SK-MEL-5 (cell line): ENCODE results near the gene EIF3B. TPM values are rescaled to one million over a fixed set of nuclear protein-coding genes. Genes with fewer than 3 reads are reported as not detected.
"Not testable (repeated sequence)": the region's sequence is repeated elsewhere in the genome, so short reads cannot be mapped to it uniquely, and the experiment has no call there.

Experiments used
- DNase-seq: peaks from one replicate; pipeline ENCODE4 v3.0.0-alpha.2; 2016; ENCODE audit warnings: low read depth, low spot score
- in situ Hi-C: cut with HindIII; loops from 2 replicates; pipeline ENCODE4 v1.10.0; 2016; ENCODE audit warnings: low sequenced_read_pairs, high pct_unique_total_duplicates, low pct_unique_long_range_greater_than_20kb
- polyA plus RNA-seq, 2 experiments: library from polyadenylated mRNA; depleted of rRNA; stranded (reverse); fragments of >200 nt; gene quantifications; 2 replicates each; pipeline ENCODE4 v1.2.3, GENCODE V29; 2015
- total RNA-seq: library from RNA; depleted of rRNA; stranded (reverse); fragments of >200 nt; shearing (Covaris generic); gene quantifications from 2 replicates; pipeline ENCODE4 v1.2.3, GENCODE V29; 2014; rRNA removed

The EIF3B gene
- total RNA-seq = 386 and 411 TPM in 2 replicates
- 271 and 322 TPM in 2 replicates for polyA plus RNA-seq (2015; cell fraction: cytosol; rRNA removed)
- 506 and 556 TPM in 2 replicates for polyA plus RNA-seq (2015; cell fraction: nucleus; rRNA removed)

- peak; percentile 95 for DNase-seq
- in situ Hi-C loops = no loop called here
These were observed at the start of gene EIF3B for GRCh38 chr7:2354186-2354938. Gene EIF3B, plus strand, starts transcription at chr7:2354827. Its CDS starts 95 bp downstream, at chr7:2354922.

GRCh38 chr7:2305258-2305657 lies 49.4 kb upstream of the EIF3B start:
- DNase-seq, in situ Hi-C loops: not testable (repeated sequence)

GRCh38 chr7:2306688-2307087 lies 47.9 kb upstream of the EIF3B start:
- no peak for DNase-seq
- in situ Hi-C loops = no loop called here

- in situ Hi-C loops = no loop called here
- no peak for DNase-seq
These were observed 46.9 kb upstream of the EIF3B start for GRCh38 chr7:2307690-2308107.

GRCh38 chr7:2309889-2310331 lies 44.7 kb upstream of the EIF3B start:
- in situ Hi-C loops = no loop called here
- peak; percentile 60 for DNase-seq

- in situ Hi-C loops = no loop called here
These were observed 42.2 kb upstream of the EIF3B start for GRCh38 chr7:2312267-2312929.

GRCh38 chr7:2313450-2314208 lies 41.0 kb upstream of the EIF3B start:
- DNase-seq = peak; percentile 26
- in situ Hi-C loops = no loop called here

More at GRCh38 chr7:2312267-2312929, 42.2 kb upstream of the EIF3B start:
- DNase-seq = no peak

- in situ Hi-C loops = no loop called here
These were observed 40.2 kb upstream of the EIF3B start, which contains the start of gene SNX8 for GRCh38 chr7:2314209-2314955. Gene SNX8, minus strand, starts transcription at chr7:2314441. Its CDS starts 20 bp downstream, at chr7:2314421.

GRCh38 chr7:2314956-2315530 lies 39.6 kb upstream of the EIF3B start:
- DNase-seq, in situ Hi-C loops: not testable (repeated sequence)

More at GRCh38 chr7:2314209-2314955, 40.2 kb upstream of the EIF3B start, which contains the start of gene SNX8:
- peak; percentile 92 for DNase-seq

- in situ Hi-C loops = no loop called here
- no peak for DNase-seq
These were observed 38.8 kb upstream of the EIF3B start for GRCh38 chr7:2315787-2316186.

- in situ Hi-C loops = no loop called here
- no peak for DNase-seq
These were observed 38.0 kb upstream of the EIF3B start for GRCh38 chr7:2316578-2316977.

GRCh38 chr7:2317556-2318293 lies 36.9 kb upstream of the EIF3B start:
- in situ Hi-C loops = no loop called here
- DNase-seq = no peak

- in situ Hi-C loops = no loop called here
- DNase-seq = peak; percentile 39
These were observed 33.6 kb upstream of the EIF3B start for GRCh38 chr7:2321020-2321419.

- in situ Hi-C loops = no loop called here
- DNase-seq = no peak
These were observed 29.5 kb upstream of the EIF3B start for GRCh38 chr7:2325162-2325561.

GRCh38 chr7:2326951-2327350 lies 27.7 kb upstream of the EIF3B start:
- DNase-seq = no peak
- in situ Hi-C loops = no loop called here

GRCh38 chr7:2330493-2330892 lies 24.1 kb upstream of the EIF3B start:
- no peak for DNase-seq
- in situ Hi-C loops = no loop called here
